ENCODE data around the gene TNFRSF11A.

Gene TNFRSF11A

DNA sequence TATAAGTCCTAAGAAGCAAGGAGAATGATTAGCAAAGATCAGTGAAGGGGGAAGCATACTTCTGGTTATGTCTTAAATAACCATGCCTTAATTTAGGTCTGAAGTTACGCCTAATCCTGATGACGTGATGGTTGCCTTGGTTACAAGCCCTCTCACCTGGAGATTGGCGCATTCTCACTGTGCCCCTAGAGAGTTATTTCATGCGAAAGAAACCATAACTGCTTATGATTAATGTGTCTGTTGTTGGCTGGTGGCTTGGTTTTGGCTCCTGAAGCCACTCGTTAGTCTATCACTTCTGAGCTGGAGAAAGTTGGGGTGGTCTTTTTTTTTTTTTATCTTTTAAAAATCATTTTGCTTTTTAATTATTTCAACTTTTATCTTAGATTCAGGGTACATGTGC is 47.0 kb downstream of the TNFRSF11A start:
- no peak for TF ChIP-seq ZFX (IDR thresholded peaks at IDR 0.05; ENCODE audit: borderline replicate concordance)
- TF ChIP-seq, protein P1, sequence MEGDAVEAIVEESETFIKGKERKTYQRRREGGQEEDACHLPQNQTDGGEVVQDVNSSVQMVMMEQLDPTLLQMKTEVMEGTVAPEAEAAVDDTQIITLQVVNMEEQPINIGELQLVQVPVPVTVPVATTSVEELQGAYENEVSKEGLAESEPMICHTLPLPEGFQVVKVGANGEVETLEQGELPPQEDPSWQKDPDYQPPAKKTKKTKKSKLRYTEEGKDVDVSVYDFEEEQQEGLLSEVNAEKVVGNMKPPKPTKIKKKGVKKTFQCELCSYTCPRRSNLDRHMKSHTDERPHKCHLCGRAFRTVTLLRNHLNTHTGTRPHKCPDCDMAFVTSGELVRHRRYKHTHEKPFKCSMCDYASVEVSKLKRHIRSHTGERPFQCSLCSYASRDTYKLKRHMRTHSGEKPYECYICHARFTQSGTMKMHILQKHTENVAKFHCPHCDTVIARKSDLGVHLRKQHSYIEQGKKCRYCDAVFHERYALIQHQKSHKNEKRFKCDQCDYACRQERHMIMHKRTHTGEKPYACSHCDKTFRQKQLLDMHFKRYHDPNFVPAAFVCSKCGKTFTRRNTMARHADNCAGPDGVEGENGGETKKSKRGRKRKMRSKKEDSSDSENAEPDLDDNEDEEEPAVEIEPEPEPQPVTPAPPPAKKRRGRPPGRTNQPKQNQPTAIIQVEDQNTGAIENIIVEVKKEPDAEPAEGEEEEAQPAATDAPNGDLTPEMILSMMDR (IDR thresholded peaks at IDR 0.05): no peak
- no peak overlapping the region for H3K27ac ChIP-seq

- H3K27ac ChIP-seq: no peak overlapping the region
- TF ChIP-seq, protein P1 (IDR thresholded peaks at IDR 0.05): no peak
- no peak for TF ChIP-seq ZFX (IDR thresholded peaks at IDR 0.05; ENCODE audit: borderline replicate concordance)
These were observed 47.8 kb downstream of the TNFRSF11A start for GRCh38 chr18:62372882-62373281.

DNA sequence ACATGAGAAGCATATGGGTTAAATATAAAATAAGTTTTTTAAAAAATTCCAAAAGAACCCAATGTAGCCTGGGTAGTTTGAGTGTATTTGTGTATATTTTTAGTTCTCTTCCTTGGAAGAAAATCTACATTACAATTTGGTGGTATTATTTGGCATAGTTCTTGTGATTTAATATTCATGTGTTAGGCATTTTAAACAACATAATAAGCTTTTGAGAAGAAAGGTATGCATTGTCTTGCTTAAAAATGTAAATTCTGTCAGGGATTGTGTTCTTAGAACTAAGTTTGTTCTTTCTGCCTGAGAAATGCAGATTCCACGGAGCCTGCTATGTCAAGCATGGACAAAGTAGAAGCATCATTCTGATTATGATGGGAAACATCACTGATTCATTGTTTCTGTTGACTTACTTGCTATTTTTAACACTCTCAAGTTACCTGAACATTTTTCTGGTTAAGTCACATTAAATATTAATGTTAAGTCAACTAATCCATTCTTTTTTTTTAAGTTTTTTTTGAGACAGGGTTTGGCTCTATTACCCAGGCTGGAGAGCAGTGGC is 49.4 kb downstream of the TNFRSF11A start:
- TF ChIP-seq, protein P1 (IDR thresholded peaks at IDR 0.05): no peak
- no peak for TF ChIP-seq ZFX (IDR thresholded peaks at IDR 0.05; ENCODE audit: borderline replicate concordance)
- no peak overlapping the region for H3K27ac ChIP-seq

DNA sequence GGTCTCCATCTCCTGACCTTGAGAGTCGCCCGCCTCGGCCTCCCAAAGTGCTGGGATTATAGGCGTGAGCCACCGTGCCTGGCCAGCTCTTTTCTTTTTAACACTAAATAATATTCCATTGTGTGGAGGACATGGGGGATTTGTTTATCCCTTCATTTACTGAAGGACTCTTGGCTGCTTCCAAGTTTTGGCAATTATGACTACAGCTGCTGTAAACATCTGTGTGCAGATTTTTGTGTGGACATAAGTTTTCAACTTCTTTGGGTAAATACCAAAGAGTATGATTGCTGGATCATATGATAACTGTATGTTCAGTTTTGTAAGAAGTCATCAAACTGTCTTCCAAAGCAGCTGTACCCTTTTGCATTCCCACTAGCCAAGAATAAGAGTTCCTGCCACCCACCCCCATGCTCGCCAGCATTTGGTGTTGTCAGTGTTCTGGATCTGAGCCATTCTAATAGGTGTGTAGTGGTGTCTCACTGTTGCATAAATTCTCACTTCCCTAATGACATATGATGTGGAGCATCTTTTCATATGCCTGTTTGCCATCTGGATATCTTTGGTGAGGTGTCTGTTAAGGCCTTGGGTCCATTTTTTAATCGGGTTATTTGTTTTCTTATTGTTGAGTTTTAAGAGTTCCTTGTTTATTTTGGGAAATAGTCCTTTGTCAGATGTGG is 52.2 kb downstream of the TNFRSF11A start:
- H3K27ac ChIP-seq: no peak overlapping the region
- TF ChIP-seq, protein P1 (IDR thresholded peaks at IDR 0.05): no peak
- TF ChIP-seq ZFX (IDR thresholded peaks at IDR 0.05; ENCODE audit: borderline replicate concordance): no peak

DNA sequence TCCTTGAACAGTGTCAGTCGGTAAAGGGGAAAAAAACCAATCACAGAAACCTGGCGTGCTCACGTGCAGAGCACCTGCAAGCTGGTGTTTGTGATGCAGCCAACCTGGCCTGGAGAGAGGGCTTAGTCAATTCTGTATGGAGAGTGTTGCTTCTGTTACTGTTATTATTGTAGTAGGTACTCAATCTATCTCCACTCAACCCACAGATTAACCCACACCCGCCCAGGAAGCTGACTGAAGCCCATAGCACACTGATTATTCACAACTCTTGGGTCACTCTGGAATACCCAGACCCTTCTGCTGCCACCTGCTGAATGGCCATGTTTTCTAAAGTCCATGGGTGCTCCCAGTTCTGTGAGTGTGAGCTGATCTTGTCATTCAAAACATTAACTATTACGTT is 53.9 kb downstream of the TNFRSF11A start:
- no peak overlapping the region for H3K27ac ChIP-seq
- no peak for TF ChIP-seq ZFX (IDR thresholded peaks at IDR 0.05; ENCODE audit: borderline replicate concordance)
- TF ChIP-seq, protein P1 (IDR thresholded peaks at IDR 0.05): no peak

- no peak overlapping the region for H3K27ac ChIP-seq
- TF ChIP-seq ZFX (IDR thresholded peaks at IDR 0.05; ENCODE audit: borderline replicate concordance): no peak
- TF ChIP-seq, protein P1 (IDR thresholded peaks at IDR 0.05): no peak
These were observed 56.3 kb downstream of the TNFRSF11A start for GRCh38 chr18:62381373-62381772.

- TF ChIP-seq ZFX (IDR thresholded peaks at IDR 0.05; ENCODE audit: borderline replicate concordance): no peak
- TF ChIP-seq, protein P1 (IDR thresholded peaks at IDR 0.05): no peak
- no peak overlapping the region for H3K27ac ChIP-seq
These were observed 59.0 kb downstream of the TNFRSF11A start for GRCh38 chr18:62384068-62384467.

Measured in 22Rv1 (cell line).